ENCODE data around the gene SDK2. TPM values are rescaled to one million over a fixed set of nuclear protein-coding genes. Genes with fewer than 3 reads are reported as not detected.

SDK2 gene
- total and polyA plus RNA-seq, 2 of the 8 experiments (the other 6 are each of a cell fraction or from before 2014, with no cell fraction given) = 3.9 to 4.1 TPM

DNA sequence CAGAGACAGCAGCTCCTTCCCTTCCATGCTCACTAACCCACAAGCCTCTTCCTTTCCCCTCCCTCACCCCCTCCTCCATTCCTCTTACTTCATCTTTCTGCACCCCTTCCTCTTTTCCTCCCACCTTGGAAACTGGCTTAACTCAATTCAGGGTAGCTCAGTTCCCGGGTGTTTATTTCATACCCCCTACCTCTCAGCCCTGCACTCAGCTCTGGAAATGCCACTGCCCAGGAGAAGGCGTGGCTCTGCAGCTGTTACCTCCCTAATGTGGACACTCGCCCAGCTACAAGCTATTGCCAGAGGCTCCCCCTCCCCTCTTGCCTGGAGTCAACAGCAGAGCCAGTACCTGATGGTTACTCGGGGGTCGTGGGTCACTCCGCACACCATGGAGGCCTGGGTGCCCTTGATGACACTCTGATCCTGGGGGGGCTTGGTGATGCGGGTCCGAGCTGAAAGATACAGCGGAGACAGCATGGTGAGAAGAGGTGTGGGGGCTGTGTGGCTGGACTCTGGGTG lies 214.0 kb downstream of the SDK2 start:
- Histone ChIP-seq H3K27me3 (replicated peaks in 1 of 4; ENCODE audit: control insufficient read depth in 3 of 4, extremely low read depth in 1 of 4, insufficient read depth in 3 of 4, low read length in 3 of 4) (no peaks in the 10 kb centered on the region), H3K23me2 (ENCODE audit: low read depth, low read length) (no peaks in the 10 kb centered on the region), H3K4me2 (ENCODE audit: insufficient read depth in 1 of 2, low read depth in 2 of 2, low read length in 2 of 2) (no peak overlapping the region), H4K5ac (ENCODE audit: insufficient read length, low read depth, low read length) (no peak overlapping the region), H4K20me1 (replicated peaks in 1 of 2; ENCODE audit: control insufficient read depth in 1 of 2, insufficient read depth in 2 of 2, low read length in 2 of 2) (no peaks in the 10 kb centered on the region), H3K9ac (replicated peaks in 1 of 4; ENCODE audit: extremely low read depth in 1 of 4, low read depth in 3 of 4, low read length in 3 of 4) (no peak overlapping the region), H3K79me1 (ENCODE audit: low read depth, low read length) (no peaks in the 10 kb centered on the region), H2BK5ac (ENCODE audit: low read depth, low read length) (no peak overlapping the region; the same call in 1 of the 2 replicates), H4K91ac (replicated peaks; ENCODE audit: insufficient read length, low read length) (no peak overlapping the region), H2BK120ac (replicated peaks; ENCODE audit: low read depth, low read length) (no peak overlapping the region), H2AK5ac (ENCODE audit: low read depth, low read length) (no peak overlapping the region), H3K4me1 (replicated peaks in 1 of 4; ENCODE audit: control insufficient read depth in 3 of 4, insufficient read depth in 4 of 4, low read length in 3 of 4) (peaks cover 0 to 6% (median 1%) of the 10 kb centered on the region in 4 experiments; a peak in 3 of 7 replicates), H3K4ac (replicated peaks; ENCODE audit: insufficient read length, low read depth, low read length) (no peak overlapping the region), H2AFZ (ENCODE audit: low read length) (no peak overlapping the region), H3K14ac (ENCODE audit: insufficient read length) (no peak overlapping the region), H2BK12ac (ENCODE audit: low read depth, low read length) (no peak overlapping the region), H3K18ac (ENCODE audit: extremely low read depth, low read length) (no peak overlapping the region), H3K36me3 (ENCODE audit: control insufficient read depth in 2 of 4, insufficient read depth in 4 of 4, low read length in 3 of 4) (no peaks in the 10 kb centered on the region; a peak in 2 of 8 replicates), H3K9me3 (ENCODE audit: insufficient read depth in 2 of 2, low read depth in 1 of 2, low read length in 1 of 2) (no peaks in the 10 kb centered on the region), H3K23ac (ENCODE audit: insufficient read length) (no peak overlapping the region), H3K79me2 (ENCODE audit: control insufficient read depth in 1 of 2, insufficient read depth in 2 of 2, low read length in 2 of 2) (no peaks in the 10 kb centered on the region), H4K8ac (ENCODE audit: extremely low read depth, insufficient read depth, low read length) (no peak overlapping the region), H2BK15ac (ENCODE audit: low read length) (no peak overlapping the region; the same call in 1 of the 2 replicates), H3K56ac (replicated peaks; ENCODE audit: insufficient read length, low read depth, low read length) (no peak overlapping the region), H3K27ac (ENCODE audit: low read depth, low read length) (no peak overlapping the region), H3K4me3 (ENCODE audit: extremely low read depth in 1 of 4, insufficient read depth in 2 of 4, low read depth in 3 of 4, low read length in 4 of 4) (no peak overlapping the region), H2BK20ac (ENCODE audit: low read length) (no peak overlapping the region)
- 72% methylated on average over 9 of the region's 9 CpGs; no CpG with 5 or more reads in 1 of the 2 experiments for WGBS, 2 experiments (ENCODE audit: extremely low coverage in 1 of 2, insufficient coverage in 1 of 2, insufficient read length in 1 of 2, insufficient replicate concordance in 2 of 2, low coverage in 1 of 2, low lambda C conversion rate in 2 of 2, missing lambda C conversion rate in 1 of 2)
- POLR2A ChIA-PET (ENCODE audit: partially characterized antibody) = interaction anchor here (0.7 to 1.3 kb wide), 5 partner anchors 8 to 215 kb away, joined by 3 read pairs; no protein-coding TSS in a partner anchor
- DNase-seq (ENCODE audit: low read depth in 1 of 2, low spot score in 2 of 2) (no peak), FAIRE-seq (no peak)
- CTCF ChIA-PET (ENCODE audit: partially characterized antibody) = interaction anchor here (0.7 to 4.2 kb wide), 66 partner anchors 8 to 868 kb away, joined by 3 to 34 read pairs (median 5); no protein-coding TSS in a partner anchor
- no peak for TF ChIP-seq TEAD4 (IDR thresholded peaks at IDR 0.05; ENCODE audit: low read depth, low read length)
